ENCODE measurements around the gene AGBL1.

GRCh38 chr15:86042226-86042625 is 37.4 kb upstream of the AGBL1 start:
- no peak for TF ChIP-seq CTCF (IDR thresholded peaks at IDR 0.05)
- TF ChIP-seq POLR2A (IDR thresholded peaks at IDR 0.05) = no peak
